NK-92 treated with Interleukin-12 subunit alpha and Interleukin-12 subunit beta, amount 100 ng/mL, for 24 hours (cell line): ENCODE results near the gene NKX6-2.
"Not testable (repeated sequence)": the region's sequence is repeated elsewhere in the genome, so short reads cannot be mapped to it uniquely, and the experiment has no call there.

ENCODE experiments used
- DNase-seq: peaks from one replicate; lab custom pipeline; 2025; lab: John Stamatoyannopoulos, UW

The NKX6-2 gene

DNA sequence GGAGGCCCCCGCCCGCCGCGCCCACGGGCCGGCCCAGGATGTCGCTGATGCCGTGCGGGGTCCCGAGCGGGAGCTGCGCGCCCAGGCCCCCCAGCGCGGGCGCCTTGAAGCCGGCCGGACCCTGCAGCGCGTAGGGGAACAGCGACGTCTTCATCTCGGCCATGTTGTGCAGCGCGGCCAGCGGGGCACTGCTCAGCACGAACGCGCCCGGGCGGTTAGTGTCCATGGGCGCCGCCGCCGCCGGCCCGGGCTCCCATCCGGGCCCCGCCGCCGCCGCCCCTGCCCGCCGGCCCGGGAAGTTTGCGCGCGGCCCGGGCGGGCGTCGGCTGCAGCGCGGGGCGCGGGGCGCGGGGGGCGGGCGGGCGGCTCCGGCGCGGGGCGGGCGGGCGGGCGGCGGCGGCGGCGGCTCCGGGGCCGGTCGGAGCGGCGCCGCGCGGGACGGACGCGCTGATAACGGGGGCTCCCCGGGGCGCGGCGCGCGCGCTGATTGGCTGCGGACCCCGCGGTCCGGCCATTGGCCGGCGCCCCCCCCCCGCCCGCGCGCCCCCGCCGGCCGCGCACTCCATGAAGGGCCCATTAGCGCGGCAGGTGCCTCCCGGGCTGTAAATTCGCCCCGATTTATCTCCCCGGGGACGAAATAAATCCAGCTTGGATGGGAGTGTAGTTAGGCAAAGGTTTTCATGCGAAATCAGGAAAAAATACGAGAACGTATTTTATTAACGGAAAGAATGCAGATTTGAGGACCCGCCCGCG, at the start of gene NKX6-2:
Gene NKX6-2, minus strand, starts transcription at position 425 of the 753 bp plus-strand sequence. Its CDS starts 199 bp downstream, at position 226.
- no peak for DNase-seq

DNA sequence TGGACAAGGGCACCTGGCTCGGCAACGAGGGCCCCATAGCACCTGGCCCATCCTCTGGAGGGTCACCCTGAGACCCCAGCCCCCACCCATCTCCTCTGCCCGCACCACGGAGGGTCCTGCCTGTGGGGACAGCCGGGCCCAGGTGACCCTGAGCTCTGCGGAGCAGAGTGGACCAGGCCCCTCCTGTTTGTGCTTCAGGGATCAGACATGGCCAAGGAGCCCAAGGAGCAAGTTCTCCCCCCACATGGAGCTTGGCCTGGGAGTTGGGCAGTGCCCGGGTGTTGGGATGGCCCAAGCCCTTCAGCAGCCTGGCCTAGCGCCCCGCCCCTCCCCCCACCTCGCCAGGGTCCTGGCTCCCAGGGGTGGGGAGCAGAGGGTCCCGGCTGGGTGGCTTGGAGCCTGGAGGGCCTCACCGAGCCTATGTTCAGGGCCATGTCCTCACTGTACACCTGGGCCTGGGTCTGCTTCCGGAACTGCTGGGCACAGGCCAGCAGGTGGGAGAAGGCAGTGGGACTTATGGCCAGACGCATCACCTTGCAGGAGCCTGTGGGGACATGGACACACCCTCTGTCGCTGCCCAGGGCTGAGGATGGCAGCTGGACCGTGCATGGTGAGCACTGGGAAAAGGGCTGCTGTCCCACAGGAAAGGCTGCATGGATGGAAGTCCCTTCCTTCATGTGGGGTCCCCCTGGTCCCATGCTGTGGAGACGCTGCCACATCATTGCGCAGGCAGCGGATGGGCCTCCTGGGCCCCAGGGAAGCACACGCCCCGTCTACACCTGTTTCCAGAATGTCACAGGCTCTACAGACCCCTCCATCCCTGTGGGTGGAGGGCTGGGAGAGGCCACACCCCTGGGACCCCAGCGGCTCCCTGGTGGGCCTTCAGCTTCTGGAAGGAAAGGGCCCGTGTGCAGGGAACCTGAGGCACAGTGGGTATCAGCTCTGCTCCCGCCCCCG, 49.2 kb upstream of the NKX6-2 start:
- DNase-seq, result no peak

DNA sequence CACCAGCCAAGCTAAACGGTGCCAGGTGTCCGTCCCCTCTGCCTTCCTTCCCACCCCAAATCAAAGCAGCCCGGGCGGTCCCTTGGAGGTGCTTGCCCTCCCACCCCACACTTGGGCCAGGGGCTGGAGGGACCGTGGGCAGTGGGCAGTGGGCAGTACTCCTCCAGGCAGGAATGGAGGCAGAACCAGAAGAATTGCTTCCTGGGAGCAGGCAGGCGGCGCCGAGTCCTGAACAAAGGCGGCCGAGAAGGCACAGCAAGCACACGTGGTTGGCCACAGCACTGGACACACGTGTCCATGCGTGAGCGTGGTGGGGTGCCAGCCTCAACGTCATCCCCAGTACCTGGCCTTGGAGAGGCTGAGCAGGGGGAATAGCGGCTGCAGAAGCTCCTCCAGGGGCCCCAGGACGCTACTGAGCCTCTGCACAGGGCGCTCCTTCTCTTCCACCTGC, 48.4 kb upstream of the NKX6-2 start:
- no peak for DNase-seq

DNA sequence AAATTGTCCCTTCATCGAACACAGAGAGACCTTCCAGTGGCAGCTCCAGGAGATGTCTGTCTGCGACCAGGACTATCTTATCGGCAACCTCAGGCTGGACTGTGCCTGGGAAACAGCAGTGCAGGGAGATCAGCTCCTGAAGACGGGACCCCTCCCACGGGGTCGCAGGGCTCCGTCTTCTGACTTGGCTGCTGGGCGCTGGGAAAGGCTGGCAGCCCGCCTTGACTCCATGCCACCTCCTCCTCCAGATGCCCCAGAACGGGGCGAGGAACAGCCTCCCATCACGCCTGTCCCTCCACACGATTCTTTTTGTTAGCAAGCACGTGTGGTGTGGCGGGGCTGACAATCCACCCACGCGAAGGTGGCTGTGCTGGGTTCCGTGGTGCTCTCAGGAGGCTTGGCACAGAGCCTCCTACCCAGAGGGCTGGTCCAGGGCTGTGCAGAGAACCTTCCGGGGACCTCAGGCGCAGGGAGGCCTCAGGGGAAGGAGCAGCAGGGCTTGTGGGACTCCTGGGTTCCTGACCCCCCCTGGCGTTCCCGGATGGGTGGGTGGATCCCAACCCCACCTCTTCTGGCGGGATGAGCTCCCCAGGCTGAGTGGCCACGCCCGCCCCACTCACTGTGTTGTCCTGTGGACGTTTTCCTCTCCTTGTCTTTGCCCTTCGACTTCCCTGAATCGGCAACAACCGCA, 47.6 kb upstream of the NKX6-2 start:
- no peak for DNase-seq

DNA sequence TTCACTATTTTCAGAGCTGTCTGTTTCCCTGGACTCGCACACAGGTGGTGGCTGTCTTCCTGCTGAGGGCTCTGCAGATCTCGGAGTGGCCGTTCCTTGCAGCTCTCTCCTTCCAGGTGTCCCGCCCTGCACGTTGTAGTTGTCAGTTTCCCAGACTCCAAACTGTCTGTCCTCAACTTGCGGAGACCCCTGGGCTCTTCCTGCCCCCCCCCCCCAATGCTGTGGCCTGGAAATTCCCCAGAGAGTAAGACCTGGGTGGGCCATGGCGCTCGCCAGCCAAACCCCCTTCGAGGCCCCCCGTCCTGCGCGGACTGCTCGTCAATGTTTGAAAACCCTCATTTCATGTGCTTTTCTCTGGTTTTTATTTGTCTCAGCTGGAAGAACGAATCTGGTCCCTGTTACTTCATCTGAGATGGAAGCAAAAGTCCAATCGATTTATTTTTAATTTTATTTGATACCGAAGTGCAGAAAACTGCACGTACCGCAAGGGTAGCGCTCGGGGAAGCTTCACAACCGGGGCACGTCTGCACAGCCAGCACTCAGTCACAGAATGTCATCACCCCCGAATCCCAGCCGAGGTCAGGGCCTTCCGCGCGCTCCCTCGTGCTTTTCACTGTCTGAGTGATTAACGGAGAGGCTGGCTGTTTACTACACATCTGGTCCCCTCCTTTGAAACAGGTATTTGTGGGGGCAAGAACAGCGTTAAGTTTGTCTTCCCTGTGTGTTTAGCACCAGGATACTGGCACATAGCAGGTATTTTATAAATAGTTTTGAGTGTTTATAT, 46.4 kb upstream of the NKX6-2 start:
- no peak for DNase-seq

DNA sequence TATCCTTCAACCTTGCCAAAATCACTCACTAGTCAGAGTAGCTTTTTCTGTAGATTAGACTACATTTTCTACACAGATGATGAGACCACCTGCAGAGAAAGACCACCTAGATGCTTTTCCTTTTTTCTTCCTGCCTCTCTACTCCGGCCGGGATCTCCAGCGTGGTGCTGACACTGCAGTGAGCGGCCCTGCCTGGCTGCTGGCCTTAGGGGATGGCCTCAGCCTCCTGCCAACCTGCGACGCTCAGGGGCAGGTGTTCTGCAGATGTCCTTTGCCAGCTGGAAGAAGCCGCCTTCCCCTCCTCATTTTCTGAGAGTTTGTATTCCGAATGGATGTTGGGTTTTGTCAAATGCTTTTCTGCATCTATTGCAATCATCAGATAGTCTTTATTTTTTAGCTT, 43.5 kb upstream of the NKX6-2 start:
- no peak for DNase-seq

DNA sequence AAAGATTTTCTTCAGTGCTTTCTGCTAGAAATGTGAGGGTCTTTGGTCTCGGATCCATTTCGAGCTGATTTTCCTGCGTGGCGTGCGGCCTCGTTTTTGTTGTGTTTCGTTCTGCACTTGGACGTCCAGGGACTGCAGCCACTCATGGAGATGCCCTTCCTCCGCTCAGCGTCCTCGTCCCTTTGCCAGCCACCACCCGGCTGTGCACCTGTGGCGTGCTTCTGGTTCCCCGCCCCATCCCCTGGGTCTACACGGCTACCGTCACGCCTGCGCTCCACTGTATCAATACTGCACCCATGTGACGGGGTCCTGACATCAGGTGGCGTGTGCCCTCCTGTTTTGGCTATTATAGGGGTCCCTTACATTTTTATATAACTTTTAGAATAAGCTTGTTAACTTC, 42.7 kb upstream of the NKX6-2 start:
- no peak for DNase-seq

DNA sequence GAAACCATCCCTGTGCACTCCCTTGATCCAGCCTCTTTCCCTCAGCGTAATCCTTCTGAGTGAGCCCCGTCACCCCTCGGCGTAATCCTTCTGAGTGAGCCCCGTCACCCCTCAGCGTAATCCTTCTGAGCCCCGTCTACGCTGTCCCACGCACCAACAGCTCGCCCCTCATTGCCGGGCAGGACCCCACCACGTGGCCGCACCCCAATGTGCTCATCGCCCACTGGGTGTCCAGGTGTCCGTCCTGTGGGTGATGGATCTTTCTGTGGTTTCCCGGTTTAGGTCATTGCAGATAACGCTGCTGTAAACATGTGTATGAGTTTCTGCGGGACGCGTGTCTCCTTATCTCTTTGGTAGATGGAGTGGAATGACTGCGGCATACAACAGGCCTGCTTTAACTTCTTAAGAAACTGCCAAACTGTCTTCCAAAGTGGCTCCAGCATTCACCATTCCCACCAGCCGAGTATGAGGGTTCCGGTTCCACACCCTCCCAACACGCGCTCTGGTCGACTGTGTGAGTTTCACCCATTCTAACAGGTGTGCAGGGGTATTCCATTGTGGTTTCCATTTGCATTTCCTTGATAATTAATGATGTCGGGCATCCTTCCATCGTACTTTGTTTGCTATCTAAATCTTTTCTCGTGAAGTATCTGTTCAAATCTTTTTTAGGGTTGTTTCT, 42.1 kb upstream of the NKX6-2 start:
- DNase-seq, result no peak

DNA sequence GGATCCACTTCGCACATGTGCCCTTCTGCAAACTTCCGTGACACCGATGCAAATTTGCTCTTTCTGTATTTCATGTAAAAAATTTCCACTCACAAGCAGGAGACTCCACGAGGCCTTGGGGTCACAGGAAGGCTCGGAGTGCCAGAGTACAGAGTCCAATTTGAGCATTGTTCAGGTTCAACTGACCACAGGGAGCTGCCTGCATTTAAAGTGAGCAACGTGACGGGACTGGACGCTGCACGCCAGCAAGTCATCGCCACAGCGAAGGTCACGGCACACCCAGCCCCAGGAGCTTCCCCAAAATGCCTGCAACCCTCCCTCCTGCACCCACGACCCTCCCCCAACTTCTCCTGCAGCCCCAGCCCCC, 41.5 kb upstream of the NKX6-2 start:
- DNase-seq, result no peak

DNA sequence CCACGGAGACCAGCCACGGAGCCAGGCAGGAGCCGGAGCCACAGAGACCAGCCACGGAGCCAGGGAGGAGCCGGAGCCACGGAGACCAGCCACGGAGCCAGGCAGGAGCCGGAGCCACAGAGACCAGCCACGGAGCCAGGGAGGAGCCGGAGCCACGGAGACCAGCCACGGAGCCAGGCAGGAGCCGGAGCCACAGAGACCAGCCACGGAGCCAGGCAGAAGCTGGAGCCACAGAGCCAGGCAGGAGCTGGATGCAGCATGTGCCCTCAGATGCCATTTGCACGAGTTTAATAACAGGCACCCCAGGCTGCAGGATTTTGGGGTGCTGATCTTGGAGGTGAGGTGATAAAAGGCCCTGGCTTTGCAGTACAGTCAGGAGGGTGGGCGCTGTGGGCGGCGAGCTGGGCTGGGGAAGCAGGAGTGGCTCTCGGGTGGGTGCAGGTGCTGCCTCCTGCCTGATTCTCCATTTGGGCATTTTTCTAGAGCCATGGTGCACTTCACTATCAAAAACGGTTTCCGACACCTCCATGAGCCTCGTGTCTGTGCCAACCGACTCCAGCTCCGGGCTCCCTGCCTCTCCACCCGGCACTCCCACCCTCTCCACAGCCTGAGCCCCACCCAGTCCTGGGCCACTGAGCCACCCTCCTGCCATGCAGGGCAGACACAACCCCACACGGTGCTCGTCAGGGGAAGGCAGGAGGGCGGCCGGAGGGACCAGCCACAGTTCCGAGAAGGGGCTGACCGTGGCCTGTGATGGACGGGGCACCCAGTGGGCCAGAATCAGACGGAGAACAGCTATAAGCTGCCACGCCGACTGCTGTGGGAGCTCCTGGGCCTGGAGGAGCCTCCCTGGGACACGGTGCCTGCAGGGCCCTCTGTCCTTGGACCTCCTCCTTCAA, 40.8 kb upstream of the NKX6-2 start:
- DNase-seq, result no peak

DNA sequence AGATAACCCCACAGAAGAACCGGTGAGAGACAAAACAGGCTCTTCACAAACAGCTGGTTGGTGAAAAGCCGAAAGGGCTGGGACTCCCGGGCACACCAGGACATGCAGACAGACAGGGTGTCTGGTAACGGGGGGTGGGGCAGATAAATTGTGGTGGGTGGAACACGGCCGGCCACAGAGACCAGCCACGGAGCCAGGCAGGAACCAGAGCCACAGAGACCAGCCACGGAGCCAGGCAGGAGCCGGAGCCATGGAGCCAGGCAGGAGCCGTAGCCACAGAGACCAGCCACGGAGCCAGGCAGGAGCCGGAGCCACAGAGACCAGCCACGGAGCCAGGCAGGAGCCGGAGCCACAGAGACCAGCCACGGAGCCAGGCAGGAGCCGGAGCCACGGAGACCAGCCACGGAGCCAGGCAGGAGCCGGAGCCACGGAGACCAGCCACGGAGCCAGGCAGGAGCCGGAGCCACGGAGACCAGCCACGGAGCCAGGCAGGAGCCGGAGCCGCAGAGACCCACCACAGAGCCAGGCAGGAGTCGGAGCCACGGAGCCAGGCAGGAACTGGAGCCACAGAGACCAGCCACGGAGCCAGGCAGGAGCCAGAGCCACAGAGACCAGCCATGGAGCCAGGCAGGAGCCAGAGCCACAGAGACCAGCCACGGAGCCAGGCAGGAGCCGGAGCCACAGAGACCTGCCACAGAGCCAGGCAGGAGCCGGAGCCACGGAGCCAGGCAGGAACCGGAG, 40.0 kb upstream of the NKX6-2 start:
- not testable (repeated sequence) for DNase-seq

DNA sequence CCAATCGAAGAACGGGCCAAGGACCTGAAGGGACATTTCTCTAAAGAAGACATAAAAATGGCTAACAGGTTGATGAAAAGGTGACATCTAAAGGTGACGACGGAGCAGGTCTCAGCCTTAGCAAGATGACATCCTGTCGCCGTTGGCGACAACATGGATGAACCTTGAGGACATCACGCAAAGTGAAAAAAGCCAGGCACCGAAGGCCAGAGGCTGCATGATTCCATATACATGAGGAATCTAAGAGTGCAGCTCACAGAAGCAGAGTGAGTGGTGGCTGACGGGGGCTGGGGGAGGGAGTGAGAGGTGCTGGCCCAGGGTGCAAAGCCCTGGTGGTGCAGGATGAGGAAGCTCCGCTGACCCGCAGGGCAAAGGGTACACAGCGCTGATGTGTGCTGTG, 34.1 kb upstream of the NKX6-2 start:
- DNase-seq, result no peak

DNA sequence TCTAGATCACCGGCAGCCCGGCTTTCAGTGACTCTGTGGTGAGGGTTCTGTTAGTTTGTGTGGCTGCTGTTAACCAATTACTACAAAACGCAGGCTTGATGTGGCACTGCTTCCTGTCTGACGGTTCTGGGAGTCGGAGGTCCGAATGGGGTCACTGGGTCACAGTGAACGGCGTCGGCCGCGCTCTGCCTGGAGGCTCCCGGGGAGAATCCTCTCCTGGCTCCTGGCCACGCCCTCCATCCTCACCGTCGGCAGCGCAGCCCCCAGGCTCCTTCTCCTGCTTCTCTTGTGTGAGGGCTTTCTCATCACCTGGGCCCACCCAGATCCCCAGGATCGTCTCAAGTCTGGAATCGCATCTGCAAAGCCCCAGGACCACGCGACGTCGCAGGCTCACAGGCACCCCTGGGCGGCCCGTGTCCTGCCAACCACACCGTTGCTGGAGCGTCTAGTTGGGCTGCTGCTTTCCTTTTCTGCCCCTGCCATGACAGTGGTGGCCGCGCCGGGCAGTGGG, 31.8 kb upstream of the NKX6-2 start:
- no peak for DNase-seq

DNA sequence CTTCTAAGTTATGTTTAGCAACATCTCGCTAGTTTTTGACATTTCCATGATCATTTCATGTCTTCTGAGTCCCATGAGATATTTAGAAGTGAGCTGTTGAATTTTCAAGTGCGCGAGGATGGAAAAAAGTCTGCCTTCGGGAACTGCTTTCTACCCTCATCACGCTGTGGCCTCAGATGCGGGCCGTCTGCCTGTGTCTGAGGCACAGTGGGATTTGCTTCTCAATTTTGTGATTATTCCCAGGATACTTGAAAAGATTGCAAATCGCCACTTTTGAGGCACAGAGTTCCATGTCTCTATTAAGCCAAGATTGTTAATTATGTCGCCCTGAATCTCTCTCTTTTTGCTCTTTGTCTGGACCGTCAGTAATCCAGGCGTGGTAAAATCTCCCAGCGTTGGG, 30.8 kb upstream of the NKX6-2 start:
- DNase-seq, result no peak

DNA sequence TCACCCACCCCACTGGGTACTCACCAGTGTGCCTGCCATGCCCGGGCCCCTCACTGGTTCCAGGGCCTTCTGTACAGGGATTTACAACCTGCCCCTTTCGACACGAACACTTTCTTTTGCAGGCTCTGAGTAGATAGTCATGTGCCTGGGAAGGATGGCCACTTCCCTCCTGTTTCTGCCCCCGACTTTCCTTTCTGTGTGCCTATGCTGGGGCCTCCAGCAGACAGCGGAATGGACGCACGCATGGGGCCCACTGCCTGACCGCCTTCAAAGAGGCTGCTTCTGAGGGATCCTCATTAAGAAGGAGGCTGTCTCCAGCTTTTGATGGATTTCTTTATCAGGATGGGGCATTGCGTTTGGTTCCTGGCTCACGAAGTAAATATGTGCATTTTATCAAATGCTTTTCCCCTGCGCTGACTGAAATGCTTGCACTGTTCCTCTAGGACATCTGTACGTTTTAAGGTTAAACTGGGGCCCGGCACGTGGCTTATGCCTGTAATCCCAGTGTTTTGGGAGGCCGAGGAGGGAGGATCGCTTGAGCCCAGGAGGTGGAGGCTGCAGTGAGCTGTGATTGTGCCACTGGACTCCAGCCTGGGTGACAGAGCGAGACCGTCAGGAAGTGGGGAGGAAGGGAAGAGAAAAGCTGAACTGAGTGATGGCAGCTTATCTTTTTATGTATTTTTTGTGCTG, 29.4 kb upstream of the NKX6-2 start:
- DNase-seq, result no peak

DNA sequence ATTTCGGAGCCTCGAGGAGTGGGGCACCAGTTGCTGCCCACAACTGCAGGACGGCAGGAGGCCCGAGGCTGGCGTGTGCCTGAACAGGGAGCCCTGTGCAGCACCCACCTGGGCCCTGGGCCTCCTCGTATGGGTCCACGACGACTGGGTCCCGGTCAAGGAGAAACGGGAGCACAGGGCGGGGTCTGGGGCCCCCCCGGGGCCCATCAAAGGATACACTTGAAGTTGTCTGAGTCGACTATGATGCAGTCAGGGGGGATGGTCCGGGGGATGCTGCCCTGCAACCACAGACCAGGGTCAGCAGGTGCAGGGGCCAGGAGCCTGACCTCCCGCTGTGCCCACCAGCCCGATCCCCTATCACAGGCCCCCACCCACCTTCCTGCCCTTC, 28.5 kb upstream of the NKX6-2 start:
- DNase-seq, result no peak

DNA sequence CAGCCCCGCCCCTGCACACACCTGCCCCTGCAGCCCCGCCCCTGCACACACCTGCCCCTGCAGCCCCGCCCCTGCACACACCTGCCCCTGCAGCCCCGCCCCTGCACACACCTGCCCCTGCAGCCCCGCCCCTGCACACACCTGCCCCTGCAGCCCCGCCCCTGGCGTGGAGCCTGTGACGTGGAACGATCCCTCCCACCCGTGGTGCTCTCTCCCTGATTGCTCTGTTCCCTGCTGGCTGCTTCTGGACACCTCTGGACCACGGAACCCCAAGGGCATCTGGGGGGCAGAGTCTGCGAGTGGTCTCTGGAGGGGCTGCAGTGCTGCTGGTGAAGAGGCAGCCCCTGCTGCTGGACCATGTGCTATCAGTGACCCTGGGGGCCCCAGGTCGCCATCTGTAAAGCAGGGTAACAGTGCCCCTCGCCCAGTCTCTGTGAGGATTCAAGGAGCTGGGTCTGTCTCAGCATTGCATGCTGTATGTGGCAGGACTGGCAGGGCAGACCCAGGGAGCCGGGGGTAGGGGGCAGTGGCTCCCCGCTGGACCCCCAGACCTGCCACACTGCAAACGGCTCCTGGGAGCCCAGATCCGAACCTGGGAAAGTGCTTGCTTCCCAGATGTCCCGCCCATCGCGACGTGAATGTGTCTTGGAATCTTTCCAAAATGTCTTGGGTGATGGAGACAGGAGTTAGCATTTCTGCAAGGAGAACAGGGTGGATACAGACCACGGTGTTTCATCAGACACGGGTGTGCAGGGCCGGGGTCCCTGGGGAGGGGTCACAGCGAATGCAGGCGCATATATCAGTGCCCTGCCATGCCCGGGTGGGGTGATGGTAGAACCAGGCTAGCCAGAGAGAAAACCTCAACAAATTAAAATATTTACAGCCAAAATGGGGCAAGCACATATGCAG, 27.9 kb upstream of the NKX6-2 start:
- no peak for DNase-seq

DNA sequence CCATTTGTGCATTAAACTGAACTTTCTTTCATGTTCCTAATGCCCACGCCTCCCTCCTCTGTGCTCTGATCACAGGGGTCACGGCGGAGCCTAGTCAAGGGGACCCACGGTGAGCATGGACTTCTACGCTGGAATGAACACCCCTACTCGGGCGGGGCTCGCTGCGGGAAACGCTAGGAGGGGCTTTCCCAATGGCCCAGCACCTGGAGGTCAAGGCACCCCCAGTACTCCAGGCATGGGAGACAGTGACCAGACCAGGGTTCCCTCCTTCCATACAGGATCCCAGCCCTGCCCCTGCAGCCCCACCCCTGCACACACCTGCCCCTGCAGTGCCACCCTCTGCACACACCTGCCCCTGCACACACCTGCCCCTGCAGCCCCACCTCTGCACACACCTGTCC, 27.1 kb upstream of the NKX6-2 start:
- no peak for DNase-seq
